Activated effector memory CD4-positive, alpha-beta T cell treated with anti-CD3 and anti-CD28 coated beads, Interleukin-2, amount 50 U/mL, for 16 hours (primary cell): ENCODE measurements around the gene PHACTR3.

Experiments used
- DNase-seq: peaks from one replicate; pipeline ENCODE4 v3.0.0-alpha.2; 2020

The PHACTR3 gene

GRCh38 chr20:59652381-59652780 is 48.0 kb downstream of the PHACTR3 start:
- no peak for DNase-seq

GRCh38 chr20:59656417-59656816 is 52.1 kb downstream of the PHACTR3 start:
- no peak for DNase-seq

DNA sequence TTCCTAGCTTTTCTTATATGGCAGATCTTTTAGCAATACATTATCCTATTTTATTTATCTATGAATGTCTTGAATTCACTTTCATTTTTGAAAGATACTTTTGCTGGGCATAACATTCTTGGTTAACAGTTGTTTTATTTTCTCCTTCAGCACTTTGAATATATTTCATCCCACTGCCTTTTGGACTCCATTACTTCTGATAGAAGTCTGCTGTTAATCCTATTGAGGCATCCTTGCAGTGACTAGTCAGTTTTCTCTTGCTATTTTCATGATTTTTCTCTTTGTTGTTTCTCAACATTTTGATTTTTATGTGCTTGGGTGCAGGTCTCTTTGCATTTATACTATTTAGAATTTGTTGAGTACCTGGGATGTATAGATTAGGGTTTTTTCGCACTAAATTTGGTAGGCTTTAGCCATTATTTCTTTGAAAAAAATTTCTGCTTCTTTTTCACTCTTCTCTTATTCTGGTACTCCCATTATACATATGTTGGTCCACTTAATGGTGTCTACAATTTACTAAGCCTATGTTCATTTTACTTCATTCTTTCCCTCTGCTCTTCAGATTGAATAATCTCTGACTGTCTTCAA is 53.2 kb downstream of the PHACTR3 start:
- DNase-seq: no peak

- no peak for DNase-seq
These were observed 56.1 kb downstream of the PHACTR3 start for GRCh38 chr20:59660471-59660870.

DNA sequence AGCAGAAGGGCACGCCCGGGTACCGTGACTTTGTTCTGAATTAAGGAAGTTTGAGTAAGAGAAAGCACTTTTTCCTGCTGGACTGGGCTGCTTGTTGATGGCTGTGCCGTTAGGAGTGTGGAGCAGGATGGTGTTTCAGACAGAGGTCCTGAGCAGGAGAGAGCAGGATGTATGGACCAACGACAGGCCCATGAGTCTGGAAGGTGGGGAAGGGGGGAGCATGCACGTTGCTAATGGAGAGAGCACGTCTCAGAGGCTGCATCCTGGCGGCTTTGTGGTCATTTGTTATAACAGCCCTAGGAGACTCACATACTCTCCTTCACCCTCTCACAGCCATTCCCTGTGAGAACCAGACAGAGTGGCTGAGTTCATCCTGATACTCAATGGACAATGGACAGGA is 56.8 kb downstream of the PHACTR3 start:
- DNase-seq: no peak

- DNase-seq: no peak
These were observed 57.3 kb downstream of the PHACTR3 start for GRCh38 chr20:59661621-59662020.

DNA sequence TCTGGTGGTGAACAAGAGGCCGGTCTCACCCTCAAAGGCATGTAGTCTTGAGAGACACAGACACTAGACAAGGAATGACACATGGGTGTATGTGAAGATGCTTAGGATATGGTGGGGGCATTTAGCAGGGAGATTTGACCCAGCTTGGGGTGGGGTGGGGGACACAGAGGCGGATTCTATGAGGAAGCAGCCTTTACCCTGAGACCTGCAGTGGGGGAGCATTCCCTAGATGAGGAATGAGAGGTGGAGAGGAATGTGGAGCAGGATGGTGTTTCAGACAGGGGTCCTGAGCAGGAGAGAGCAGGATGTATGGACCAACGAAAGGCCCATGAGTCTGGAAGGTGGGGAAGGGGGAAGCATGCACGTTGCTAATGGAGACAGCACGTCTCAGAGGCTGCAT is 57.8 kb downstream of the PHACTR3 start:
- DNase-seq: no peak

DNA sequence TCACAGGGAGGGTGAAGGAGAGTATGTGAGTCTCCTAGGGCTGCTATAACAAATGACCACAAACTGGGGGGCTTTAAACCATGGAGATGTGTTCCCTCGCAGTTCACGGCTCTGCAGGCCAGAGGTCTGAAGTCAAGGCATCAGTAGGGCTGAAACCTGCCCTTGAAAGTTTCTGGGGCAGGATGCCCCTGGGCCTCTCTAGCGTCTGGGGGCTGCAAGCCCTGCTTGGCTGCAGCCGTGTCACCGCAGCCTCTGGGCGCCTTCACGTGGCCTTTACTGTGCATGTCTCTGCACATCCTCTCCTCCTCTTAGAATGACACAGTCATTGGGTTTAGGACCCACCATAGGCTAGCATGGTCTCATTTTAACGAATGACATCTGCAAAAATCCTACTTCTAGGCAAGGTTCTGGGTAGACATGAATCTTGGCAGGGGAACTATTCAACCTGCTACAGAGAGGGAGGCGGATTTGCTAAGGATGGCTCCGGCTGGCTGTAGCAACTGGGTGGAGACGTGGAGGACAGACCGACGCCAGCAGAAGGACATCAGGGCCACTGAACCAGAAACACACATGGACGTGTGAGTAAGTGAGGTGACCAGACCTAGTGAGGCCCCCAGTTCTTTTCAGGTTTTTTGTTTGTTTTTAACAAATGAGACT is 58.6 kb downstream of the PHACTR3 start:
- no peak for DNase-seq

DNA sequence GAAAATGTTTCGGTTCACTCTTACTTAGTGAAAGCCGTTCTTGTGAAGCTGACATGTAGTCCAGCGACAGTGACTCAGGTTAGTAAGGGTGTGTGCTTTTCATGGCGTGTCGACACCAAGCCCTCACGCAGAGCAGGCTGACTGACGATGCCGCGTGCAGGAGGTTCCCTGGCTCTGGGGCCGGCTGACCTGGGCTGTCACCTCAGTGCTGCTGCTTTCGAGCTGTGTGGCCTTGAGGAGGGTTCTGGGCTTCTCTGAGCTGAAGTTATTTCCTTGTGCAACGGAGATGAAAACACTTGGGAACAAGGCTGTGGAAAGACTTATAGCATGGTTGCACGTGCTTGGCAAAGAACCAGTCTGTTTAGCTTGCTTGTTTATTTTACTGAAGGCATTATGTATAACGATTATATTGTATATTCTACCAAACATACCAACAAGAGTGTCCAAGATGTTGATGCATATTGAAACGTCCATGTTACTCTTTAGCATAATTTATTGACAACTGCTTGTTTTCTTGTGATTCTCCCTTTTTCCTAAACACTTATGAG is 59.2 kb downstream of the PHACTR3 start:
- DNase-seq: no peak

- DNase-seq: no peak
These were observed 60.1 kb downstream of the PHACTR3 start for GRCh38 chr20:59664421-59664941.

DNA sequence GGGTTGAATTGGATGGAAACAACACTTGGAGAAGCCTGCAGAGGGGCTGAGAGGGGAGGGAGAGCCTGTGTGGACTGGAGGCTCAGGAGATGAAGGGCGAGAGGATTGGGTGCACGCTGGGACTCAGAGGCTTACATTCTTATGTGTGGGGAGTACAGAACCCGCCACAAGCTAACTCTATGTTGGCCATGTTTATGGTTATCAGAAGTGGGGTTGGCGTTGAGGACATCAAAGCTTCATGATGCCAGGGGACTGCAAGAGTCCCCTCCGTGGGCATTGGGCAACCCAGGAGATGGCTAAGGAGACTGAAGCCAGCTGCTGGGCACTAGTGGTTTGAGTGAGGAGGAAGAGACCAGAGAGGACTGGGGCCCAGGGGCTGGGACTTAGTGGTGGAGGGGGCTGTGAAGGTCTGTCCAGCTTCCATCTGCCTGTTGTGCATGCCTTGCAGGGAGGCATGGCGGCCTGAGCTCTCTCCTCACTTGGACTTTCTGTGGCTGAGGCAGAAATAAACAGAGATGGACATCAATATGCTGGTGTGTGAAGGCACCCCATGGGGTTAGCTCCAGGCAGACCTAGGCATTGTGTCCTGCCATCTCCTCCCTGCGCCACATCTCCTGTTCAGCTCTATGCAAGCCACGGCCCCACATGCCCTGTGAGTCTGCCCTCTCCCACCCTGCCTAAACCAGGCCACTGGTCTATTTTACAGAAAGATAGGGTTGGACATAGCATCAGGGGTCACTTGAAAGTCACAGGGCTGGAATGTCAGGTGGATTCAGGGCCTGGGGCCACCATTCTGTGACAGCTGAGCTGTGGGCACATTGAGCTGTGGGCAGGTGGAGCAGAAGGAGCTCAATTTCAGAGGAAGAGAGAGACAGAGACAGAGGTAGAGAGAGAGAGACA is 61.6 kb downstream of the PHACTR3 start:
- no peak for DNase-seq

DNA sequence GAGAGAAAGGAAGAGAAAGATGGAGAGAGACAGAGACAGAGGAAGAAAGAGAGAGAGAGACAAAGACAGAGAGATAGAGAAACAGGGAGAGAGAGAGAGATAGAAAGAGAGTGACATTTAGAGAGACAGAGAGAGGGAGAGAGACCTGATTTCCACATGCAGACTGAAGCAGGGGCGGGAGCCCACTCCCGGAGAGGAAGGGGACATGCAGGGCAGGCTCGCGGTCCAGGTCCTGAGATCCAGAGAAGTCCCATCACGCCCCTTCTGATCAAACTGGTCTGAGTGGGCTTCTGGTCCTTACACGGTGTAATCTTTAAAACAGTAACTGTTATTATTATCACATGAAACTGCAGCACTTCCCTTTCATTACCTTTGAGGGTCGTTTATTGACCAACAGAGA is 62.2 kb downstream of the PHACTR3 start:
- no peak for DNase-seq

GRCh38 chr20:59667131-59667530 is 62.8 kb downstream of the PHACTR3 start:
- no peak for DNase-seq

DNA sequence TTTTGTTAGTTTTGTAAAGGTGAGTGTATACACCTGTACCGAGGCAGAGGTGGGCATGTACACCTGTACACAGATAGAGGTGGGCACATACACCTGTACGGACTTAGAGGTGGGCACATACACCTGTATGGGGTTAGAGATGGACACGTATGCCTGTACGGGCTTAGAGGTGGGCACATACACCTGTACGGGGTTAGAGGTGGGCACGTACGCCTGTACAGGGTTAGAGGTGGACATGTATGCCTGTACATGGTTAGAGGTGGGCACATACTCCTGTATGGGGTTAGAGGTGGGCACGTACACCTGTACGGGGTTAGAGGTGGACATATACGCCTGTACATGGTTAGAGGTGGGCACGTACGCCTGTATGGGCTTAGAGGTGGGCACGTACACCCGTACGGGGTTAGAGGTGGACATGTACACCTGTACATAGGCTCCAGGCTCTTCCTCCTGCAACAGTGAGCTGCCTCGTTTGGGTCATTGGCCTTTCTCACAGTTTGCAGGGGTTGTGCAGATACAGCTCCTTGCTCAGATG is 63.7 kb downstream of the PHACTR3 start:
- DNase-seq: no peak

DNA sequence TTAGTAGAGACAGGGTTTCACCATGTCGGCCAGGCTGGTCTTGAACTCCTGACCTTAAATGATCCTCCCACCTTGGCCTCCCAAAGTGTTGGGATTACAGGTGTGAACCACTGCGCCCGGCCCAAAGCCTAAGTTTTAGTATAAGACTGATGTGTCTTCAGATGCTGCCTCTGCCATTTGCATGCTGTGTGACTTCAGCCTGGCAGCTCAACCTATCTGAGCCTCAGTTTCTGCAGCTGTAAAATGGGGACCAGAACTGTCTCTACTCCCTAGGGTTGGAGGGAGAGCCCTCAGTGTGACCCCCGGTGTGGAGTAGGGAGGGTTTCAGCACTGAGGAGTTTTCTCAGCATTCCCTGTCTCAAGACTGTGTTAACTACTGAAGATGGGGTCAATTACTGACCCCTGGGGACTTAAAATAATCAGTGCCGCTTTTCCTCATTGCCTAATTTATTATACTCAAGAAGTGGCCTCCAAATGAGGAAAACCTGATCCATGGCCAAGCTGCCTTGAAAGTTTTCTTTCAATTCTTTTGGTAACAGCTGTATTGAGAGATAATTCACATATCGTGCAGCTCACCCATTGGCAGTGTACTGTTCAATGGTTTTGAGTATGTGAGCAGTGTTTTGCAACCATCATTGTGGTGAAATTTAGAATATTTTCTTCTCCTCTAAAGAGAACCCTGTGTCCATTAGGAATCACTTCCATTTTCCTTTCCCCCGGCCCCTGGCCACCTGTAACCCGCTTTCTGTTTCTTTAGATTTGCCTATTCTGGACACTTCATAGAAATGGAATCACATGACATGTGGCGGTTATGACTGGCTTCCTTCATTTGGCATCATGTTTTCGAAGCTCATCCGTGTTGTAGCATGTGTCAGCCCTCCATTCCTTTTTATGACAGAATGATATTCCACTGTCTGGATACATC is 64.8 kb downstream of the PHACTR3 start:
- DNase-seq: no peak

DNA sequence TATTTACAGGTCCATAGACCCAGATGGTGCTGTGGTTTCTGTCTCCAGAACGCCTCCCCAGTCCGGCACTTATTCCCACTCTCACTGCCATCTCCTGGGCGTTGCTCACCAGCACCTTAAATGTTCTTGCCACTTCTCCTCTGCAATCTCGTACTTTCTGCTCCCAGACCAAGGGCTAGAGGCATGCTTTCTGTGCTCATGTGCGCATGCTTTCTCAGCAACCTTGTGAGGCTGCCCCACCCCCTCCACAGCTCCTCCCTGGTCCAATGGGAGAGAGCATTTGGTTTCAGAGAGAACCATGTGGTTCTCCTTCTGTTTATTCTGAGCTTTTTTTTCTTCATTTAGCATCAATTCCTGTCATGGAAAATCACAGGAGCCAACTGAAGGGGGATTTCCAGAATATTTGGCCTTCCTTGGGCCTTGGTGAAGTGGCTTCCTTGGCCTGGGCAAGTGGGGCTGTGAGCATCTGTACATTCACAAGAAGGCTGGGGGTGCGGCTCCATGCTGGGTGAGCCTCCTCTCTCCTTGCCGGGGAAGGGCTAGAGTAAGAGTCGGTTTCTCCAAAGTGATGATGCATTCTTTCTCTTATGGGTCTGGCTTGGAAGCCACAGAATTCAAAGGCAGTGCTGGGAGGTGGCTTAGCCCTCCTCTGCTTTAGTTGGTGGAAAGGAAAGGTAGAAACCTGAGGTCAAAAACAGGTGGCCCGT is 66.6 kb downstream of the PHACTR3 start:
- no peak for DNase-seq

DNA sequence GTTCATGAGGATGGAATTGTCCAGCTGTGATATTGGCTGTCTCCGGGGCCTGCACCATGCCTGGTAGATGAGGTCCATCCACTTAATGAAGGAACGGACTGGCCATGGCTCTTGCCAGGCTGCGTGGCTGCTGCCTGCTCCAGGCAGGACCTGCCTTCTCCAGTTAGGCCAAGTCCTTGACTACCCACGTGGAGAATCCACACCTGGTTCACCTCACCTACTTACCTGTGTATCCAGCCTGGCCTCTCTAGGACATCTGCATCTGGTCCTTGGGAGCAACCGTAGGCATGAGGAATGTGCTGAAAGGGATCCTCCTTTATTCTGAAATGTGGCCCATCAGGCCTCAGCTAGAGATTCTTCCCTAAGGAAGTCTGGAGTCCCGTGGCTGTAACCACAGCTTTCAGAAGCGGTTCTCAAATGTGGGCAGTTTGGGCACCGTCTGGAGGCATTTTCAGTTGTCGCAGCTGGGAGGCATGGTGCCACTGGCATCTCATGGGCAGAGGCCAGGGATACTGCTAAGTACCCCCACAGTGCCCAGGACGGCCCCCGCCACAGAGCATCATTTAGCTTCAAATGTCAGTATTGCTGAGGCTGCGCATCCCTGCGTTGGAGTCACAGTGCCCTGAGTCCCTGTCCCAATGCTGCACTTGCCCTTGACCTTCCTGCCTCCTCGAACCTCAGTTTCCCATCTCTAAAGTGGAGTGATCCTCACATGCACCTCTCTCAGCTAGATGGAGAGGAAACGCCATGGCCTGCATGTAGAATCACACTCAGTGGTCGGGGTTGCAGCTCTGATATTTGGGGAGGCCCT is 67.5 kb downstream of the PHACTR3 start:
- no peak for DNase-seq

GRCh38 chr20:59672576-59672975 is 68.2 kb downstream of the PHACTR3 start:
- DNase-seq: no peak

DNA sequence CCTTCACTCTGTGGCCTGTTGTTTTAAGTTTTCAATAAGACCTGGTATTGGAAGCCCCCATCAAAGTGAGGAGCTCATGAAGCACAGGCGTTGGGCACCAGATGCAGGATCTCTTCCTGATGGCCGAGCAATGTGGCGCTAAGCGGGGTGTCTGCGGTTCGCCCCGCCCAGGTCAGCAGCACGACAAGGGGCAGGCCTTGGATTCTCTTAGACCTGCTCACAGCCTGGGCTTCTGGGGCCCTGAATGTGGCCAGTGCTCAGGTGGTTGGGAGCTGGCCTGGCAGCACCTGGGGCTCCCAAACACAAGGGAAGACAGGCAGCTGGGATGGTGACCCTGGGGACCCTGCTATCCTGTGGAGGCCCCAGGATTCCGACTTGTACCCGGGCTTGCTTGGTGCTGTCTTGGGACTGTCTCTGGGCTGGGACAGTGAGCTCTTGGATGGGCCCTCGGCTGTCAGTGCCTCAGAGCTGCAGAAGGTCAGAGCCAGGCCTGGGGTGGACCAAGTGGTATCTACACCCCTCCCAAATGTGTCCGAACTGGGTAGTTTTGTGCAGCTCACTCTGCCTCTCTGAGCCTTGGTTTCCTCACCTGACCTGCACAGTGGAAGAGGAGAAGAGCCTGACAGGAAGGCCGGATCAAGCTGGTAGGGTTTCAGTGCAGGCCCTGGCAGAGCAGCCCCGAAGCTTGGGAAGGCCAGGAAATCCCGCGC is 69.1 kb downstream of the PHACTR3 start:
- no peak for DNase-seq

GRCh38 chr20:59673998-59674445 is 69.7 kb downstream of the PHACTR3 start:
- no peak for DNase-seq
